ENCODE data around the gene KRT7. TPM values are rescaled to one million over a fixed set of nuclear protein-coding genes. Genes with fewer than 3 reads are reported as not detected.

Gene KRT7
- total RNA-seq, 1 experiment from 2014 or later: 10.0 TPM

DNA sequence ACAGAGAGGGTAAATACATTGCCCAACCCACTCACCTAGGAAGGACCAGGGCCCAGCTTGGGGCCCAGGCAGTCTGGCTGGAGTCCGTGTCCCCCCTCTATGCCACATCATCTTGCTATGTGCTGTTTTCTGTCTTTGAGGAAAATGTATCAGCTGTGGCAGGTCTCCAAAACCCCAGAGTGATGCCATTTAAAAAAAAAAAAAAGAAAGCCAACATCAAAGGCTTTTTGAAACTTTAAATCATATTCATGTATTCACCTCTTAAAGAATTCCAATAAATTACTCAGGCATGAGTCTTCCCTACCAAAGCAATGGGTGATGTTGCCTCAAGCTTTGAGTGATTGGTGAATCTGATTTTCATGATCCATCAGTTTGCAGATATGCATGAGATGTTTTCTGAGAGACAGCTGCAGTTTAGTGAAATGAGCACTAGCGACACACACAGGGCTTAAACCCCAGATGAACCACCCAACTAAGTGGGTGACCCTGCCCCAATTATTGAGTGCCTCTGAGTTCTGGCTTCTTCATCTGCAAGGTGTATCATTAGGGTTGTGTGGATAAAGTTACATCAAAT, 52.2 kb downstream of the KRT7 start:
- Histone ChIP-seq H2AFZ (ENCODE audit: low read length) (no peak overlapping the region), H3K23me2 (ENCODE audit: insufficient read length, low read depth, low read length, poor library complexity, severe bottlenecking) (no peaks in the 10 kb centered on the region), H2BK15ac (ENCODE audit: low read depth, low read length) (no peak overlapping the region), H3K27ac (ENCODE audit: insufficient read length, low read depth, low read length) (no peak overlapping the region), H3K56ac (ENCODE audit: insufficient read length, low read depth, low read length) (no peak overlapping the region), H3K4ac (ENCODE audit: low read depth, low read length) (no peak overlapping the region), H3K4me2 (ENCODE audit: insufficient read depth, insufficient read length, low read length) (no peak overlapping the region), H2AK5ac (ENCODE audit: insufficient read length, low read length) (no peak overlapping the region), H3K14ac (ENCODE audit: insufficient read depth, low read length) (no peak overlapping the region), H2BK5ac (ENCODE audit: insufficient read length, low read length) (no peak overlapping the region), H3K9ac (ENCODE audit: extremely low read depth, insufficient read length, low read length) (no peak overlapping the region), H4K8ac (replicated peaks; ENCODE audit: insufficient read length, low read depth, low read length) (no peak overlapping the region), H3K9me3 (ENCODE audit: control insufficient read depth, low read depth, low read length) (no peaks in the 10 kb centered on the region), H2BK12ac (ENCODE audit: insufficient read length, low read depth, low read length) (no peak overlapping the region), H3K18ac (ENCODE audit: insufficient read length, low read depth, low read length) (no peak overlapping the region), H3K79me1 (ENCODE audit: insufficient read depth, low read depth, low read length, poor library complexity, severe bottlenecking) (no peaks in the 10 kb centered on the region), H3K23ac (ENCODE audit: insufficient read length, low read depth, low read length) (no peak overlapping the region), H2BK20ac (ENCODE audit: low read depth, low read length, poor library complexity, severe bottlenecking) (no peak overlapping the region), H3K4me1 (ENCODE audit: insufficient read depth, low read length) (no peaks in the 10 kb centered on the region), H4K91ac (ENCODE audit: insufficient read length, low read depth, low read length) (no peak overlapping the region), H3K27me3 (ENCODE audit: insufficient read depth, low read length) (no peaks in the 10 kb centered on the region; the same call in 1 of the 2 replicates), H2BK120ac (ENCODE audit: low read depth, low read length, poor library complexity, severe bottlenecking) (no peak overlapping the region), H4K5ac (ENCODE audit: insufficient read length, low read depth, low read length) (no peak overlapping the region), H4K20me1 (ENCODE audit: control insufficient read depth, insufficient read depth, insufficient read length) (no peaks in the 10 kb centered on the region), H3T11ph (ENCODE audit: low read length) (no peak overlapping the region), H3K79me2 (ENCODE audit: insufficient read depth, low read length) (no peaks in the 10 kb centered on the region)
- H3K4me3 Mint-ChIP-seq: no peak overlapping the region
- no CpG with 5 or more reads among the region's 2 CpGs for WGBS (ENCODE audit: extremely low coverage, insufficient read length, low lambda C conversion rate)
- H3K36me3 Mint-ChIP-seq (ENCODE audit: insufficient read depth in 1 of 3, low read depth in 3 of 3): no peaks in the 10 kb centered on the region
- TF ChIP-seq, protein P1, sequence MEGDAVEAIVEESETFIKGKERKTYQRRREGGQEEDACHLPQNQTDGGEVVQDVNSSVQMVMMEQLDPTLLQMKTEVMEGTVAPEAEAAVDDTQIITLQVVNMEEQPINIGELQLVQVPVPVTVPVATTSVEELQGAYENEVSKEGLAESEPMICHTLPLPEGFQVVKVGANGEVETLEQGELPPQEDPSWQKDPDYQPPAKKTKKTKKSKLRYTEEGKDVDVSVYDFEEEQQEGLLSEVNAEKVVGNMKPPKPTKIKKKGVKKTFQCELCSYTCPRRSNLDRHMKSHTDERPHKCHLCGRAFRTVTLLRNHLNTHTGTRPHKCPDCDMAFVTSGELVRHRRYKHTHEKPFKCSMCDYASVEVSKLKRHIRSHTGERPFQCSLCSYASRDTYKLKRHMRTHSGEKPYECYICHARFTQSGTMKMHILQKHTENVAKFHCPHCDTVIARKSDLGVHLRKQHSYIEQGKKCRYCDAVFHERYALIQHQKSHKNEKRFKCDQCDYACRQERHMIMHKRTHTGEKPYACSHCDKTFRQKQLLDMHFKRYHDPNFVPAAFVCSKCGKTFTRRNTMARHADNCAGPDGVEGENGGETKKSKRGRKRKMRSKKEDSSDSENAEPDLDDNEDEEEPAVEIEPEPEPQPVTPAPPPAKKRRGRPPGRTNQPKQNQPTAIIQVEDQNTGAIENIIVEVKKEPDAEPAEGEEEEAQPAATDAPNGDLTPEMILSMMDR (conservative IDR thresholded peaks at IDR 0.05): no peak
- H3K4me1 Mint-ChIP-seq: peaks cover 6% of the 10 kb centered on the region in 2 experiments; a peak in 3 of 4 replicates
- H3K27ac Mint-ChIP-seq: no peak overlapping the region
- H3K27me3 Mint-ChIP-seq (ENCODE audit: low read depth): peaks cover 4% of the 10 kb centered on the region
- H3K9me3 Mint-ChIP-seq: no peaks in the 10 kb centered on the region; a peak in 1 of 5 replicates
- no peak for DNase-seq
